HG03159 (cell line): Measurements from ENCODE around the gene CCDC148.
"Not testable (repeated sequence)": the region's sequence is repeated elsewhere in the genome, so short reads cannot be mapped to it uniquely, and the experiment has no call there.

ENCODE experiments used
- ATAC-seq: cut with Tn5 transposase; IDR thresholded peaks from one replicate; pipeline ENCODE4 v1.9.1; 2021; ENCODE audit warnings: mild to moderate bottlenecking, moderate library complexity; ENCODE audit not compliant: unreplicated experiment

Gene CCDC148

GRCh38 chr2:158439062-158439461 lies 17.5 kb downstream of the CCDC148 start:
- not testable (repeated sequence) for ATAC-seq

- not testable (repeated sequence) for ATAC-seq
Measured at GRCh38 chr2:158433716-158434115, 22.8 kb downstream of the CCDC148 start.

DNA sequence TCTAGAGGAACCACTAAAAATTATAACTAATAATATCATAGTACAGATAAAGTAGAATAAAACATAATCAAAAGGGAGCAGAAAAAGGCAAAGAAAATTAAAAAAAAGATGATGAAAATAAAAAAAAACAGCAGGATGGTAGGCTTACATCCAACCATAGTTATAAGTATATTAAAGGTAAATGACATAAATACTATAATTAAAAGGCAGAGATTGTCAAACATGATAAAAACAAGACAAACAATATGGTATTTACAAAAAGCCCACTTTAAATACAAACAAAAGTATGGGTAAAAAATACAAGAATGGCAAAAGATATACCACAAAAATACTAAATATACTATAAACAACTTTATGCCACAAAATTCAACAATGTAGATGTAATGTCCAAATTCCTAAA lies 24.4 kb downstream of the CCDC148 start:
- no peak for ATAC-seq

- ATAC-seq = no peak
Measured at GRCh38 chr2:158414538-158414937, 42.0 kb downstream of the CCDC148 start.

DNA sequence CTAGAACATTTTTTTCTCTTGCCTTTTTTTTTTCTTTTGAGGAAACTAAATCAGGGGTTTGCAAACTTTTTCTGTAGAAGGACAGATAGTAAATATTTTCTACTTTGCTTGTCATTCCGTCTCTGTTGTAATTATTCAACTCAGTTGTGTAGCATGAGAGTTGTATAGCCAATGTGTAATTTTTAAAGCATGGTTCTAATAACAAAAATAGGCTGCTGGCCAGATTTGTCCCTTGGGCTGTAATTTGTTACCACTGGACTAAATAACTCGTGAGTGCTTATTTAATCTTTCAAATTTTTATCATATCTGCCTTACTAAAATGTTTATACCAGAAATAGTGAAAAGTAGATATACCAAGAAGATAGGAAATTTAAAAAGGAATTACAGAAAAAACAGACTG lies 43.0 kb downstream of the CCDC148 start:
- ATAC-seq = no peak

GRCh38 chr2:158412206-158412605 lies 44.3 kb downstream of the CCDC148 start:
- no peak for ATAC-seq

GRCh38 chr2:158411748-158412147 lies 44.8 kb downstream of the CCDC148 start:
- no peak for ATAC-seq

GRCh38 chr2:158410132-158410531 lies 46.4 kb downstream of the CCDC148 start:
- no peak for ATAC-seq

- no peak for ATAC-seq
Measured at GRCh38 chr2:158407031-158407430, 49.5 kb downstream of the CCDC148 start.

GRCh38 chr2:158405341-158405740 lies 51.2 kb downstream of the CCDC148 start:
- ATAC-seq = no peak

GRCh38 chr2:158403237-158403636 lies 53.3 kb downstream of the CCDC148 start:
- no peak for ATAC-seq

GRCh38 chr2:158402665-158403064 lies 53.9 kb downstream of the CCDC148 start:
- ATAC-seq = no peak

GRCh38 chr2:158395166-158395565 lies 61.4 kb downstream of the CCDC148 start:
- ATAC-seq = no peak

- ATAC-seq = no peak
Measured at GRCh38 chr2:158394453-158394852, 62.1 kb downstream of the CCDC148 start.

DNA sequence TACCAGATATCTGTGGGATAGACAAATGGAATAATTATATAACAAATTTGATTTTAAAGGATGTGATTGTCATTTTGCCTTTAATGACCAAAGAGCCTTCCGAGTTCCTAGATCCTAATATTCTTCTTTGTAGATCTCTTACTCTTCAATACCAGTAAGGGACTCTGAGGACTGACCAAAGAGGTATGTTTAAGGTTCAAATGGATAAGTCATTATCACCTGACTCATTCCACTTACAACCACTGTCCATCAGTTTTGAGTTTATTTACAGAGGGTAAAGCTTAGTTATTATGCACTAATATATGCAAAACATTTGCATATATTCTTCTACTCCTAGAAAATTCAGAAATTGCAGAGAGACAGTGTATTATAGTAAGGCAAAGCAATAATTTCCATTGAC lies 62.7 kb downstream of the CCDC148 start:
- ATAC-seq = no peak

- ATAC-seq = no peak
Measured at GRCh38 chr2:158392687-158393086, 63.9 kb downstream of the CCDC148 start.

DNA sequence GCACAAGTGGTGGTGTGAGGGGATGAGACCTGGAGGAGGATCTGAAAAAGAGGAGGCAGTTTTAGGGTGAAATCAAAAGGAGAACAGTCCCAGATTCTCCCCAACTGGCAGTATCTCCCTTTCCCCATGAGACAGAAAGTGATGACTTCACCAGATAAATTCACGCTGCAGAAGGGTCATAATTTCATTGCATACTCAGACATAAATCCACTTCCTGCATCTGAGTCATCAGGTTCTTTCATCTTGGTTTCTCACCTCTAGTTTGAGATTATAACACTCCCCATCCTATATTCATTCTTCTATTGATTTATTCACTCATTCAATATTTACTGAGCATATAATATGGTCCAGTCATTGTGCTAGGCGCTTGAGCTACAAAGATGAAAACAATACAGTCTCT lies 64.7 kb downstream of the CCDC148 start:
- no peak for ATAC-seq

GRCh38 chr2:158391361-158391760 lies 65.2 kb downstream of the CCDC148 start:
- ATAC-seq = no peak

GRCh38 chr2:158388159-158388558 lies 68.4 kb downstream of the CCDC148 start:
- no peak for ATAC-seq

DNA sequence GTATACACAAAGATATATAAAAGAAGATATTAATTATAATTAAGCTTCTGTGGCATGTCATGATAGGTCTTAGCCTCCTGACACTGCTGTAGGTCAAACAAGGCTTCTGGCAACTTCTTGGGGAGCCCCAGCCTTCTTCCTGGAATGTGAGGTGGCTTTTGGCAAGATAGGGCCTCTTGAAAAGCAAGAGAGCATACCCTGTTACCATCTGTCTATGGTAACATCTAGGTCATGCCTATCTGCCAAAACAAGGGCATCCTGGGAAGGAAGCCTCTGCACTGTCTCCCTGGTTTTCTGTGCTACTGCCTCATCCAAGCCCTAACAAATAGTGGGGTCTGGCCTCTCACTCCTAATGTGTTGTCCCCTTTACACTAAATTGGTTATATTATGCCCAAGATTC lies 70.9 kb downstream of the CCDC148 start:
- ATAC-seq = no peak

- no peak for ATAC-seq
Measured at GRCh38 chr2:158381978-158382377, 74.6 kb downstream of the CCDC148 start.

GRCh38 chr2:158381205-158381604 lies 75.3 kb downstream of the CCDC148 start:
- no peak for ATAC-seq

- no peak for ATAC-seq
Measured at GRCh38 chr2:158380746-158381145, 75.8 kb downstream of the CCDC148 start.

DNA sequence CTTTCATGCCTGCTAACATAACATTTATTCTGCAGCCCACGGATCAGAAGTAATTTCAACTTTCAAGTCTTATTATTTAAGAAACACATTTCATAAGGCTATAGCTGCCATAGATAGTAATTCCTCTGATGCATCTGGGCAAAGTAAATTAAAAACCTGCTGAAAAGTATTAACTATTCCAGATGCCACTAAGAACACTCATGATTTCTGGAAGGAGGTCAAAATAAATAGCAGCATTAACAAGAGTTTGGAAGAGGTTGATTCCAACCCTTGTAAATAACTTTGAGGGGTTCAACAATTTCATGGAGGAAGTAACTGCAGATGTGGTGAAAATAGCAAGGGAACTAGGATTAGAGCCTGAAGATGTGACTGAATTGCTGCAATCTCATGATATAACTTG lies 77.6 kb downstream of the CCDC148 start:
- ATAC-seq = no peak
